HG03439 (cell line): Measurements from ENCODE around the gene DDX56.
"Not testable (repeated sequence)": the region's sequence is repeated elsewhere in the genome, so short reads cannot be mapped to it uniquely, and the experiment has no call there.

Experiments used
- ATAC-seq: cut with Tn5 transposase; IDR thresholded peaks from one replicate; pipeline ENCODE4 v1.9.1; 2021; ENCODE audit warnings: mild to moderate bottlenecking, moderate library complexity; ENCODE audit not compliant: unreplicated experiment

The DDX56 gene

GRCh38 chr7:44597181-44597580 lies 23.5 kb upstream of the DDX56 start:
- not testable (repeated sequence) for ATAC-seq

DNA sequence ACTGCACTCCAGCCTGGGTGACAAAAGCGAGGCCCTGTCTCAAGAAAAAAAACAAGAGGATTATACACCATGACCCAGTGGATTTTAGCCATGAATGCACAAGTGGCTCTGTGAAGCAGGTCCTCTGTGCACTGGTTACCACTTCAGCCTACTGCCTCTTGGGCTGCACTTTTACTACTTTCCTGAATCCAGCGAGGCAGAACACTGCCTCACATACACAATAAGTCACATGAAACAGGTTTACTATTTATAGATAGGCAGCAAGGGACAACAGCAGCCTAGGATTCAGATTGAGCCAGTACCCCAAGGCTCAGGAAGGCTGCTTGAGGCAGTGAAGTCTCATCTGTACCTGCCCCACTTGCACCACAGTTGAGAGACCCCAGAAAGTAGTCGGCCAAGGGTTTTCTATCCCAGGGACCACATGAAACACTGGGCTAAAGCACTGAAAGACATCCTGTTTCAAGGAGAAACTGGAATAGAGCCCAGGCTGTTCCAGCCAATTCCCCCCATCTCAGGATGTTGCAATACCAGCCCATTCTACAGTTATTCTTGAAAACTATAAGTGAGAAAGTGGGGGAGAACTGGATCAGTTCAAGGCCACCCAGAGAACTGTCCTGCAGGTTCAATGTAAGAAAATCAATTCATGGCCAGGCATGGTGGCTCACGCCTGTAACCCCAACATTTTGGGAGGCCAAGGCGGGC lies 22.4 kb upstream of the DDX56 start:
- ATAC-seq: no peak

- ATAC-seq: no peak
Measured at GRCh38 chr7:44590910-44591309, 17.2 kb upstream of the DDX56 start.

GRCh38 chr7:44587843-44588711 lies 14.4 kb upstream of the DDX56 start:
- ATAC-seq: no peak

- ATAC-seq: no peak
Measured at GRCh38 chr7:44583146-44583865, 9.6 kb upstream of the DDX56 start.

- peak; percentile 91 for ATAC-seq
Measured at GRCh38 chr7:44581879-44582603, 8.3 kb upstream of the DDX56 start, which contains the start of gene TMED4. TSS of gene TMED4 (minus strand) at chr7:44582231. CDS start at chr7:44582206, 25 bp downstream.

DNA sequence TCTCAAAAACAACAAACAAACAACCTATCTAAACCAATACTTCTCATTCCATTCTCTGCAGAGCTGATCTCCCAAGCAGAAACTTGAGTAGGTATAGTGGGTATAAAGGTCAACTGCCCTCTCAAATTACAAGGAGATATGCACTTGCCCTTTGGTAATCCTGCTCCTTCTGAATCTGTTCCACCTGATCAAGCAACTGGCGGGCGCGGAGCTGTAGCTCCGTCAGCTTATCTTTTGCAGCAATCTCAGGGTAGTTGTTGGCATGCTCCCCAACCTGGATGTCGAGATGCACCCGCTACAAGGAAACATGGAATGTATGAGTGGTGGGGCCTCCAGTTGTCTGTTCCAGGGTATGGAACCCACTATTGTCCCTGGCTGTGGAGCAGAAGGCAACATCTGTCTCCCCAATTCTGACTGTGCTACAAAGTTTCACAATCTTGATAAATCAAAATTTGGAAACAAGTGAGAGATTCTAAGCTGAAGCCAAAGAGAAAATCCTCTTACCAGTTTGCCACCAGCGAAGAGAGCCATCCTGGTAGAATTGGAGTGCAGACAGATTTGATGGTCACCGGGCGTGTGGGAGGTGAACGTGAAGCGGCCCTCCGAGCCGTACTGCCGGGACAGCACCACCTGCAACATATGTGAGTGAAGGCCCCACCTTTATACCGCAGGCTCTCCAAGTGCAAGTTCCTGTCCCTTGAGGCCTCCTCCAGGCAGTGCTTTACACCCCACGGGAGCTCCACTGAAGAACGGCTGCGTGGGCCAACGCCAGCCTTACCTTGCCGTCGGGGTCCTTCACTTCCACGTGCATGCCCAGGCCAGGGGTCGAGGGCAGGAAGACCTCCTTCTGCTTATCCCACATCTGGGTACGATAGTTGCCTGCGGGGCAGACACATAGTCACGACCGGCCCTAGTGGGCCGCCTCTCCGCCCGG lies 7.5 kb upstream of the DDX56 start:
- ATAC-seq: peak; percentile 24

DNA sequence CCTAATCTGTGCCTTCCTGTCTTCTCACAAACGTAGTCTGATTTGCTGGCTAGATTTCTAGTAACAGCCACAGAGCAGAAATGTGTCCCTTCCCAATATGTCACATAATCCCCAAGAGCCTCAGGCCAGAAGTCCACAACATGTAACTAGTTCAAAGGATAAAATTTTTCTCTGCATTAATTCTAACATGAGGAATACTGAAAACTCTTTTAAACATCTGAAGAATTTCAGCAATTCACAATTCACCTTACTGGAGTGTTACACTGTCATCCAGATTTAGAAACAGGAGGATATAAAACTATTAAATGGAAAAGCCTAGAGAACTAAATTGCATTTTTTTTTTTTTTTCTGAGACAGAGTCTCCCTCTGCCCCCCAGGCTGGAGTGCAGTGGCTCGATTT lies 2.5 kb upstream of the DDX56 start:
- ATAC-seq: no peak

GRCh38 chr7:44575054-44575453 lies 1.3 kb upstream of the DDX56 start:
- ATAC-seq: no peak

- ATAC-seq: no peak
Measured at GRCh38 chr7:44574287-44574872, 672 bp upstream of the DDX56 start.

DNA sequence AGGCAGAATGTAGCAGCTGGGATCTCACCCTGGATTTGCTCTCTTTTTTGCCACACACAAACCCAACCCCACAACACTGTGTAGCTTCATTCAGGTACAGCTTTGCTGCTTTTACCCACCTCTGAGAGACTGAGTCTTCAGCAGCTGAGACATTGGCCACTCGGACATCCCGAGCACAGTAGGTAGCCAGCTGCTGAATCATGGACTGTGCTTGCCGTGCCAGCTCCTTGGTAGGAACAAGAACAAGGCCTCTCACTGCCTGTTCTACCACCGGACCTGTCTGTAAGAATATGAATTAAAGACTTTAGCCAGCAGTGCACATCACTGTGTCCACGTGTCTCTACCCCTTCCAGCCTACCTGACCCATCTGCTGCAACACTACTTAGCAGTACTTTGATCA lies 937 bp downstream of the DDX56 start:
- no peak for ATAC-seq

GRCh38 chr7:44569959-44570358 lies 3.7 kb downstream of the DDX56 start:
- no peak for ATAC-seq

DNA sequence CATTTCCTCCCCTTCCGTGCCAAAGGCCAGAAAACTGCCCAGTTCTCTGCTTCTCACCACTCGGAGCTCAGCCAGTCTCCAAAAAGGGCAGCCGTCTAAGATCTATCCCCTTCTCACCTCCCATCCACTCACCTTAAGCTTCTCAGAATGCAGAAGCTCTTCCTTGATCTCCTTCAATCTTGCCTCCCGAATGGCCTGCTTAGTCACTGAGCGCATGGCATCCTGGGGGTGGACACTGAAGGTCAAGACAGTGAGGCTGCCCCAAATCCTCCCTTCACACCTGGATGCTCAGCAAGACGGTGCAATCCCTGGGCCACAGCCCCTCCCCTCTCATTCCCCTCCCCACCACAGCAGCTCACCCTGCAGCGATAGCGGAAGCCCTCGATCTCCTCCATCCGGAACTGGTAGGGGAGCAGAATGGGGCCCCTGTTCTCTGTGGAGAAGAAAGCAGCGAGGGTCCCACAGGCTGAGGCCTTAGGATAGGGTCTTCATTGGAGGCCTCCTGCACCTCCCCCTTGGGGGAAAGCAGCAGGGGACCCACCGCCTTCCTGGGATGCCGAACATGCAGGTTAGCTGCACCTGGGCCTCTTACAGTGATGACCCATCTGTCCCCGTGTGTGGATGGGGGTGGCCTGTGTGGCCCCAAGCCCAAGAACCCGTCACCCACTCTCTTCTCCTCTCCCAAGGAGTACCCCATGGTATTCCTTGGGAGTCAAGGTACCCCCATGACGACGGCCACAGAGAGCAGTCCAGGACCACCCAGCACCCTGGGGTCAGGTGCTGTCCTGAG lies 4.7 kb downstream of the DDX56 start:
- no peak for ATAC-seq

- no peak for ATAC-seq
Measured at GRCh38 chr7:44567884-44568283, 5.8 kb downstream of the DDX56 start.

DNA sequence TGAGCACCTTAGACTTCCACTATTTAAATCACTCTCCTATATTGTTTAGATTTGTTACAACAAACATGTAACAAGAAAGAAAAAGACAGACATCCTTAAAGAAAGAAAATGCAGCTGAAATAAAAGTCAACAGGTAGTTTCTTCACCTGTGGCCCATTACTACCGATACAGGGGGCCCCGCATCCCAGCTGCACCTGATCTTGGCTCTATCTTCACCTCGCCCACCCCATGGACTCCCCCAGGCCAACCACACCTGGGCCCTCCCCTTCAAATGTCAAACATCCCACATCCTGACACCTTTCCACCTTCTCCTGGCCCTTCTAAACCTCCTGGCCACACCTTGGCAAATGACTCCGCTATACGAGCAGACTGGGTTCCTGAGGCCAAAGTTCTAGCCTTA lies 7.0 kb downstream of the DDX56 start:
- ATAC-seq: no peak

DNA sequence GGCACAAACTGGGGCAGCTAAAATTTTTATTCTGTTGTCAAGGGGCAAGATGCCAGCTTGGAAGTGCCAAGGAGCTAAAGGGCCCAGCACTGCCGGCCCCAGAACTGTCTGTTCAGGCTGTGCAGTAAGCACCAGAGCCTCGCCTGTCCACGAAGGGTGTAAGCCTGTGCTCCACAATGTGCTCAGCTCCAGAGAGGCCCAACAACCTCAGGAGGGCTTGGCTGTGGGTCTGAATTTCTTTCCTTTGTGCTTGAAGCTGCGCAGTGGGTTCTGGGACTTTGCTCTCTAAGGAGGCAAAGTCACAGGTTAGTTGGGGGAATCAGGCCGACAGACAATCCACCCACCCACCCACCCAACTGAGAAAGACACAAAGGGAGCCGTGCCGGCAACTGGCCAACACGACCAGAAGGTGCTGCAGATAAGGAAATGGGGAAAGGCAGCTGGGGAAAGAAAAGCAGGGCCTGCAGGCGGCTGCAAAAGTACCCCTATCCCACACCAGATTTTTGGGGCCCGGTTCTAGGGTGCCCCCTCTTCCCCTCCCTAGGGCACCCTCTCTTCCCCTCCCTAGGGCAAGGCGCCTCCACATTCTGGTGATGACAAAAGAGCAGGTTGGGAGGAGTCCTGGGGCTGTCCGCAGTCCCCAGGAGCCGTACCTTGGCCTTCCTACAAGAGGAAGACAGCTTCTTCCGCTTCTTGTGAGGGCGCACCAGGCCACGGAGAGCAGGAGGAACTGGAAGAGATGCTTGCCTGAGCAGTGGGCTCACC lies 7.7 kb downstream of the DDX56 start:
- ATAC-seq: no peak

GRCh38 chr7:44565097-44565794 lies 8.5 kb downstream of the DDX56 start:
- ATAC-seq: no peak
